HG03575 (cell line): ENCODE data around the gene ATP6V0A1.
"Not testable (repeated sequence)": the region's sequence is repeated elsewhere in the genome, so short reads cannot be mapped to it uniquely, and the experiment has no call there.

Experiments
- ATAC-seq: cut with Tn5 transposase; IDR thresholded peaks from one replicate; pipeline ENCODE4 v1.9.1; 2021; ENCODE audit not compliant: unreplicated experiment, insufficient number of reproducible peaks, low FRiP score; ENCODE audit errors: extremely low read depth

ATP6V0A1 gene

DNA sequence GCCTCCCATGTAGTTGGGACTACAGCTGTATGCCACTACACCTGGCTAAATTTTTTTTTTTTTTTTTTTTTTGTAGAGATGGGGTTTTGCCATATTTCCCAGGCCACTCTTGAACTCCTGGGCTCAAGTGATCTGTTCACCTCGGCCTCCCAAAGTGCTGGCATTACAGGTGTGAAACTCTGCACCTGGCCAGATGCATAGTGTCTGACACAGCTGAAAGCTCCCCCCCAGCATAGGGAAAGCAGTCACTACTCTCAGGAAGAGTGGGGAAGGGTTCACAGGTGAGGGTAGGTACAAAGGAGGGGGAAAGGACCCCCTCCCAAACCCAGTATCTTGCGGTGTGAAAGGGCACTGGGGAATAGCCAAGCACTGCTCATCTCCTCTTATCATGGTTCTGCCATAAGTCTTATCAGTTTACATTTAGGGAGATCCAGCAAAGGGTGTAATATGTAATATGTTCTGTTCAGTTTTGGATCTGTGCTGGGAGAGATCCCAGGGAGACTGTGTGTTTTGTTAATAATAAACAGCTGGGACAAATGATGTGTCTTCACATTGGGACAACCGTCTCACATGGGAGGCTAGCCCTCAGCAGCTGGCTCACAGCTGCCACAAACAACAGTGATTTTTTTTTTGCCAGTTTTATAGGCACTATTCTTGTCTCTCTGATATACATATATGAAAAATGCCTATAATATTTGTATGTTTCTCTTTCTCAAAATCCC is 28.8 kb upstream of the ATP6V0A1 start:
- no peak for ATAC-seq

DNA sequence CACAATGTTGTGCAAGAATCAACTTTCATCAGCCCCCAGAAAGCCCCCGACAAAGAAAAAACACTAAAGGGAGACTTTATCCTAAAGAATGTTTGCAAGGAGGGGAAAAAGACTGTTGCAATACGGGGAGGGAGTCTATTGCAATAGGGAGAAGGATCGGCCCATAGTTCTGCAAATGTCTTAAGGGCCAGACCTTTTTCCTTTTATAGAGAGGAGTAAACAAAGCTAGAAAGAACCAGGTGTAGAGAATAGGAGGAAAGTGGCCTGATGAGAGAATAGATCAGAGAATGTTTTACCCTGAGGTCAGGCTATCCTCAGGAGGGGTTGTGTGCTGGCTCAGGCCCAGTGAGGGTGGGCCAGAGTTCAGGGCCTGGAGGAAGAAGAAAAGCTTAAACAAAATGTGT is 26.9 kb upstream of the ATP6V0A1 start:
- no peak for ATAC-seq

DNA sequence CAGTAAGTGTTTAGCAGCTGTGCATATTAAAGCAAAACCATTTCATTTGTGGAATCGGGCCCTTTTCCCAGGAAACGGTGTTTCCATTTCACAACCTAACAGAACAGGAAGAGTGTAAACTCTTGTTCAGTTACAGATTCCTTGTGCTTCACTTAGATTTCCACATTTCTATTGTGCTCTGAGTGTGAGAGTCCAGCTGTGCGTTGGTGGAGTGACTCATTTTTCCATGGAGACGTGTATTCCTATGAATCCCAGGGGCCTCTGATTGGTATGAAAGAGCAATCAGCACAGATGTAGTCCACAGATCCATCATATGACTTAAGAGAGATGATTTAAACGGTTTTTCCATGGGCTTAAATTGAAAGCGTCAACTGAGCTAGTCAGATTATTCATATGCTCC is 22.3 kb upstream of the ATP6V0A1 start:
- ATAC-seq: no peak

DNA sequence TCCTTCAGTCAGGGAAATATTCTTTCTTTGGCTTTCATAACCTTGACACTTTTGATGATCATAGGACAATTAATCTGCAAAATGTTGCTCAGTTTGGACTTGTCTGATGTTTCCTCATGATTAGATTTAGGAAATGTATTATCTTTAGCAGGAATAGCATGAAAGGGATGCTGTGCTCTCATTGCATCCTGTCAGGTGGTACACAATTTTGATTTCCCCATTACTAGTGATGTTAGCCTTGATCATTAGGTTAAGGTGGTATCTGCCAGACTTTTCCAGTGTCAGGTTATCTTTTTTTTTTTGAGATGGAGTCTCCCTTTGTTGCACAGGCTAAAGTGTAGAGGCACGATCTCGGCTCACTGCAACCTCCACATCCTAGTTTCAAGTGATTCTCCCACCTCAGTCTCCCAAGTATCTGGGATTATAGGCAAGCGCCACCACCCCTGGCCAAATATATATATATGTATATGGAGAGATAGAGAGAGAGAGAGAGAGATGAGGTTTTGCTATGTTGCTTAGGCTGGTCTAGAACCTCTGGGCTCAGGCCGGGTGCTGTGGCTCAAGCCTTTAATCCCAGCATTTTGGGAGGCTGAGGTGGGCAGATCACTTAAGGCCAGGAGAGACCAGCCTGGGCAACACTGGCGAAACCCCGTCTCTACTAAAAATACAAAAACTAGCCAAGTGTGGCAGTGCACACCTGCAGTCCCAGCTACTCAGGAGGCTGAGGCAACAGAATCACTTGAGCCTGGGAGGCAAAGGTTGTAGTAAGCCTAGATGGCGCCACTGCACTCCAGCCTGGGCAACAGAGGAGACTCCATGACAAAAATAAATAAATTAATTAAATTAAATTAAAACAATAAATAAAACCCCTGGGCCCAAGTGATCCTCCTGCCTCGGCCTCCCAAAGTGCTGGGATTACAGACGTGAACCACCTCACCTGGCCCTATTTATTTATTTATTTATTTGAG is 19.8 kb upstream of the ATP6V0A1 start:
- no peak for ATAC-seq

DNA sequence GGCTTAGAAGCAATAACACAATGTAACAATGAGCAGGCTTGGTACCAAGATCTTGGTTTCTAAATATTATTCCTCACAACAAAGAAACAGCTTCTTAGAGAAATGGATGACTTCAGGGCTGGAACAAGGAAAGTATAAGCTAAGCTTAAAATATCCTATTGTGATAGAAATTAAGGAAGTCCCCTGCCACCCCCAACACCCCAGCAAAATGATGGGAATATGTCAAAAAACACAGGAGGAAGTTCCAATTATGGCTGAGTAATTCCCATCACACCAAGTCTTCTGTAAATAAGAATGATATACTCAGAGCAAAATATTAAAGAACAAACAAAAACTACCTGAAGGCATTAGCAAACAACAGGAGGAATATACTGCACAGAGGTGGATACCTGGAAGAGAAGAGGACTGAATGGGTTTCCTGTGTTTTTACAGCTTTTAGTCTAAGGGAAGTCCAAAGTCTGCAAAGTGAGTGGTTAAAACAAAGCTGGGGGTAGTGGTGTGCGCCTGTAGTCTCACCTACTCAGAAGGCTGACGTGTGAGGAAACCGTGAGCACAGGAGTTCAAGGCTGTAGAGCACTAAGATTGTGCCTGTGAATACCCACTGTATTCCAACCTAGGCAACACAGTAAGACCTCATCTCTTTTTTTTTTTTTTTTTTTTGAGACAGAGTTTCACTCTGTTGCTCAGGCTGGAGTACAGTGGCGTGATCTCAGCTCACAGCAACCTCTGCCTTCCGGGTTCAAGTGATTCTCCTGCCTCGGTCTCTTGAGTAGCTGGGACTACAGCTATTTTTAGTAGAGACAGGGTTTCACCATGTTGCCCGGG is 17.1 kb upstream of the ATP6V0A1 start:
- no peak for ATAC-seq

DNA sequence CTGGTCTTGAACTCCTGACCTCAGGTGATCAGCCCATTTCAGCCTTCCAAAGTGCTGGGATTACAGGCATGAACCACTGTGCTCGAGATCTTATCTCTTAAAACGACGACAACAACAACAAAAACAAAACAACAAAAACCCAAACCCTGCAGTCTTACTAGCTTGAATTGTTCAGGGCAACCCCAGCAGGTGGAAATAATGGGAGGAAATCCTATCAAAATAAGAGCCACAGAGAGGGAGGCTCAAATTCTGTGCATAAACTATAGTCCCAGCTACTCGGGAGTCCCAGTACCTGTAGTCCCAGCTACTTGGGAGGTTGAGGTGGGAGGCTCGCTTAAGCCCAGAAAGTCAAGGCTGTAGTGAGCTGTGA is 16.5 kb upstream of the ATP6V0A1 start:
- no peak for ATAC-seq

DNA sequence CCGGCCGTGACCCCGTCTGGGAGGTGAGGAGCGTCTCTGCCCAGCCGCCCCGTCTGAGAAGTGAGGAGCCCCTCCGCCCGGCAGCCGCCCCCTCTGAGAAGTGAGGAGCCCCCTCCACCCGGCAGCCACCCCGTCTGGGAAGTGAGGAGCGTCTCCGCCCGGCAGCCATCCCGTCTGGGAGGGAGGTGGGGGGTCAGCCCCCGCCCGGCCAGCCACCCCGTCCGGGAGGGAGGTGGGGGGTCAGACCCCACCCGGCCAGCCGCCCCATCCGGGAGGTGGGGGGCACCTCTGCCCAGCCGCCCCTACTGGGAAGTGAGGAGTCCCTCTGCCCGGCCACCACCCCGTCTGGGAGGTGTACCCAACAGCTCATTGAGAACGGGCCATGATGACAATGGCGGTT is 9.5 kb upstream of the ATP6V0A1 start:
- ATAC-seq: not testable (repeated sequence)

DNA sequence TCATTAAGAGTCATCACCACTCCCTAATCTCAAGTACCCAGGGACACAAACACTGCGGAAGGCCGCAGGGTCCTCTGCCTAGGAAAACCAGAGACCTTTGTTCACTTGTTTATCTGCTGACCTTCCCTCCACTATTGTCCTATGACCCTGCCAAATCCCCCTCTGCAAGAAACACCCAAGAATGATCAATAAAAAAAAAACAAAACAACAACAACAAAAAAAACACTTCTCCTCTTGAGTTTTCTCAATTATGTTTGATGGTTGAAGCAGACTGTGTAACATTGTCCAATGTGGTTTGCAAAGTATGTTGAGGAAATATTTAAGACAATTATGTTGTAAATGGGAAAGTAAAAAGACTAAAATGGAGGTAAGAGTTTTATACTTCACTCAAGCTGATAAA is 8.8 kb upstream of the ATP6V0A1 start:
- ATAC-seq: not testable (repeated sequence)

DNA sequence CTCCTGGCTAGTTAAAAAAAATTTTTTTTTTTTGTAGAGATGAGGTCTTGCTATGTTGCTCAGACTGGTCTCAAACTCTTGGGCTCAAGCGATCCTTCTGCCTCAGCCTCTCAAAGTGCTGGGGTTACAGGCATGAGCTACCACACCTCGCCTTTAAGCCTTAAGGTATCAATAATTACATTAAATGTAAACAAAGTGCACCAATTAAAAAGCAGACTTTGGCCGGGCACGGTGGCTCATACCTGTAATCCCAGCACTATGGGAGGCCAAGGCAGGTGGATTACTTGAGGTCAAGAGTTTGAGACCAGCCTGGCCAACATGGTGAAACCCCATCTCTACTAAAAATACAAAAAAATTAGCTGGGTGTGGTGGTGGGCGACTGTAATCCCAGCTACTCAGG is 7.4 kb upstream of the ATP6V0A1 start:
- ATAC-seq: not testable (repeated sequence)

DNA sequence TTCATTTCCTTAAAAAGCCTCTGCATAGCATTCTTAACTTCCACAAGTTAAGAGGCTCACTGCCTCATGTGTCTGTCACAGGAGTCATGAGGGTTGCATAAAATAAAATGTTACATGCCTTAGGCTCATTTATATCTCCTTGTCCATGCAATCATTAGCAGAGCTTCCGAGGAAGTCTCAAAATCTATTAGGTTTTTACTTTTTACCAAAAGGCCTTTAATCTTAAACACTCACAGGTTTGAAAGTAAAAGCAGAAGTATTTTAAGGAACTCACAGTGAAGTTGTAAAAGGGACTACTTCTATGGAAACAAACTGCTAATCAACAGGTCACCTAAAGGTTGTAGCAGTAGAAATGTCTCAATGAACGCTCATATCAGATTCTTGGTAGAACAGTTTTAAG is 5.2 kb upstream of the ATP6V0A1 start:
- ATAC-seq: no peak

DNA sequence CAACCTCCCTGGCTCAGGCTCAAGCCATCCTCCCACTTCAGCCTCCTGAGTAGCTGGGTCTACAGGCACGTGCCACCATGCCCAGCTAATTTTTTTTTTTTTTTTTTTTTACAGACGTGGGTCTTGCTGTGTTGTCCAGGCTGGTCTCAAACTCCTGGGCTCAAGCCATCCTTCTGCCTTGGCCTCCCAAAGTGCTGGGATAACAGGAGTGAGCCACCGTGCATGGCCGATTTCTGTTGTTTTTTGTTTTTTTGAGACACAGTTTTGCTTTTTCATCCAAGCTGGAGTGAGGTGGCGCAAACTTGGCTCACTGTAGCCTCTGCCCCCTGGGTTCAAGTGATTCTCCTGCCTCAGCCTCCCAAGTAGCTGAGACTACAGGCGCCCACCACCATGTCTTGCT is 3.7 kb upstream of the ATP6V0A1 start:
- ATAC-seq: not testable (repeated sequence)

DNA sequence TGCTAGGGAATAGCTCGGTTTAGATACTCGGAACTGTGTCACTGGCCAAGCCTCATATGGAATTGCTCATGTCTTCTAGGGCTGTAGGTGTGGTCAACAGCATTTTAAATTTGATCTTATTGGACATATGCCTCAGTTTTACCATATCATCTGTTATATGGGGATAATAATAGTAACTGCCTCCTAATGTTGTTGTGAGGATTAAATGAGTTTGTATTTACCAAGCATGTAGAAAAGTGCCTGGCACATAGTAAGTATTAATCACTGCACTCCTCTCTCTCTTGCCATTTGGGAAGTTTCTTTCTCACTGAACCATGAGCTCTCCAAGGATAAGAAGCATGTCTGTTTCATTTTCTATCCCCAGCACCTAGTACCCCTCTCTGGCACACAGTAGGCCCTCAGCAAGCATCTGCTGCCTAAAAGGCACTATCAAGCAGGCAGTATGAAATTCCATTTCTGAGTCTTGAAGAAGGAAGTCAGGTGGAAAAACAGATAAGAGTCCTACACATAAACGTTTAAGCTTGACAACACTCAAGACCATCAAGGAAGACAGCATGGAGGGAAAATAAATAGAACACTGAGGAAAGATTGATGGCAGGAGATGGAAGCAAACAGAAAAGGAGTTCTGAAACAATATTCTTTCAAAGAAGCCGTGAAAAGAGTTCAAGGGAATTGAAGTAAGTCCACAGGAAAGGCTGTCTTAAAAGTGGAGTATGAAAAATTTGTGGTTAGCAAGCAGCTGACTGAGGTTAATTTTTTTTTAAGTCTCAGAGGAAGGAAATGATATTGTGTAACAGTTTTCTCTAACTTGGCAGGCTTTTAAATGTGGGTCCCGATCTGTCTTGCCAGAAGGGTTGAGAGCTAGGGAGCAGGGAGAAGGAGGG is 2.2 kb upstream of the ATP6V0A1 start:
- ATAC-seq: no peak

DNA sequence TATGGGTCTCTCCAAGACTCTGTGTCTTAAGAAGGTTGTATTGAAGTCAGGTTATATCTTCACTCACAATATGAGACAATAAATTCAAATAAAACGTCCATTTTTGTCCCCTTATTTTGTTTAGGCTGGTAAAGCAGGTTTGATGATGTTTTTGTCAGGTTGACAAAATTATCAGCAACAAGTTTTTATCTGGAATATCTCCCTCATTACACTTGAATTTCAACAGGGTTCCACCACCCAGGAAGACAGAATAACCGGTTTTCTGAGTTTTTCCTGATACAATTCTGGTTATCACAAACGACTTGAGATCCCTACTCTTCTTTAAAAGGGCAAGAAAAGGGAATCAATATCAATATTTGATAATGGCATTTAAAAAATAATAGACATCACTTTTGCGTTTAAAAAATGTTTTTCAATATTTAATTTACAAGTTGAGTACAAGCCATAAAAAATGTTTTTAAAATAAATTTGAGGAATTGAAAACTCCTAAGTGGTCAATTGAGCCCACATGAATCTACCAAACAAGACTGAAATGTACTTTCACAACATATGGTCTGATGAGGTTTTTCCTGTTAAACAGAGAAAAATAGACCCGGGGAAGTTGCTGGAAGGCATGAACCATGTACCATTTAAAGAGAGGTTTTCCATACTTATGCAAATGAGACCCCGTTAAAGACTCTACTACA is 1.4 kb upstream of the ATP6V0A1 start:
- ATAC-seq: no peak

DNA sequence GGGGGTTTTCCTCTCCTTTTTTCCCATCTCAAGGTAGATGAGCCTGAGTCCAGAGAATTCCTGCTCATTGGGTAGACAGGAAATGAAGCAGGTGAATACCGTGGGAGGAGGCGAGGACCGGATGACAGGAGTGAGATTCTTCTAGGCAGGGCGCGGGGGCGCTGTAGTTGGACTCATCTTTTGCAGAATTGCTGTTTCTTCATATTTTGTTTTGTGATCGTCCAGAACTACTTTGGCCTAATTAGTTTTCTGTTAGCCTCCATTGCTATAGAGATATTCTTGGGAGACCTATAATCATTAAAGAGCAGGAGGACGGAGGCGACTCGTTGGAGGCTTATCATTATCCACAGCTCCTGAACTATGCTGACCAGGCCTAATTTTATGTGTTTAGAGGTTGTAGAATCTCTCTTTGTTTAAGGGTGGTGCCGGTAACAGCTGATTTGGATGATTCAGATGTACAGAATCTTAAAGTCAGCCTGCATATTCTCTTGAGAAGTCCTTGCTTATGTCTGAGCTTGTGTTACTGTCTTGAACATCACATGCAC is 650 bp downstream of the ATP6V0A1 start:
- no peak for ATAC-seq

DNA sequence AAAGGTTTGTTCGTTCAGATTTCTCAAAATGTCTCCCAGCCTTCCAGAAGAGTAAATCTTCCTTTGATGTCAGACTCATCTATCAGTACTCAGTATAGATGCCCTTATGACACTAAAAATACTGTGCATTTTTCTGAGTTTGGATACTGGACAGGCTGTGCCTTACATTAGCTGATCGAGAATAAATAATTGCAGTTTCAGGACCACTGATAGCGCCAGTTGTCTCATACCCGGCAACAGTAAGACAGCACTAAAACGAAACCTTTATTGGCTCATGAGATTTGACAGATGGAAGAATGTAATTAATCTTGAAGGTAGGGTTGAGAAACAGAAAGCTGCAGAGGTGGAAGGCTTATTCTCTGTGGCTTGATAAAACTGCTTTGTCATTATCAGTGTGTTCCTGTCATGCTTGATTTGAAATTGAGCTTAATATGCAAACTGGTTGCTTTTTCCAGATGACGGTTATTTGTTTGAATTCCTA is 1.2 kb downstream of the ATP6V0A1 start:
- no peak for ATAC-seq

DNA sequence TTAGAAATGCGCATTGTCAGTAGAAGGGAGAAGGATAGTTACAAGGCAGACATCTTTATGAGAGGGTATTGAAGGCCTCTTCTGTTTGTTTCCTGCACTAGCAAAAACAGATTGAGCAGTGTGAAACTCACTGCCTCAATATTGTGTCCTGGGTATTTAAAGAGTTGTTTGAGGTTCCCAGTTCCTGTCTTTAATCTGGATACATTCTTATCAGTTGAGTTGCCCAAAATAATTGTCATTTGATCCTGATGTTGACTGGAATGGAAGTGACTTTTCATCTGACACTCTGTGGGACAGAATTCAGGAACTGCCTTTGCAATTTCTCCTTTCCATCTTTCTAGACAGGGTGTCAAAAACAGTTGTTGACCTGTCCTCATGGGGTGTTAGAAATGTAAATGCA is 1.7 kb downstream of the ATP6V0A1 start:
- ATAC-seq: no peak

DNA sequence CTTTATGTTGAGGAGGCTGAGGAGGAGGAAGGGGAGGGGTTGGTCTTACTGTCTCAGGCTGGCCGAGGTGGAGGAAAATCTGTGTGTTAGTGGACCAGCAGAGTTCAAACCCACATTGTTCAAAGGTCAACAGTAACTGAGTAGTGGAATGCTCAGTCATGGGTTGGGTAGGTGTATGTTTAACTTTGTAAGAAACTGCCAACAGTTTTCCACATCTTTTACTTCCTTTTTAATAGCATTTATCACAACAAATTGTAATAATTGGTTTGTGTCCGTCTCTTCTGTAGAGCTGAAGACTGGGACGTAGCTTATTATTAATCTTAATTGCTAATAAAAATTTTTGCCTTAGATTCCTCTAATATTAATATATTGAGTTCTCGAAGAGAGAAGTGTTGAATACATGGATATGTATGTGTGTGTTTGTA is 5.3 kb downstream of the ATP6V0A1 start:
- ATAC-seq: no peak

DNA sequence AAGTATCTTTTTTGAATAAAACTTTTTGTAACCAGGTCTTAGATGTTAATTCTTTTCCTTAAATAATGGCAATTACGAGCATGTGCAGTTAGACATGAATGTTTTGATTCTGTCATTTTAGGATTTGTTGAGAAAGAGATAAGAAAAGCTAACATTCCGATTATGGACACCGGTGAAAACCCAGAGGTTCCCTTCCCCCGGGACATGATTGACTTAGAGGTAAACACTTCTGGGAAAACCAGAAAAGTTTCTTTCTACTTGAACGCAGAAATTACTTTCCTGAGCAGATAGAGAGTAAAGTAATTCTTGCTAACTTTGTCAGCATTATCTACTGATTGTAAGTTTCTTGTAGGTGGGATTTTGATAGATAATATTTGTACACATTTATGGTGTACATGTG is 9.2 kb downstream of the ATP6V0A1 start:
- ATAC-seq: no peak
